ENCODE results near the gene JARID2. TPM values are rescaled to one million over a fixed set of nuclear protein-coding genes. Genes with fewer than 3 reads are reported as not detected.
A peak's percentile ranks its signal among the peaks of the same experiment; 100 is the strongest.

JARID2 gene
- total and polyA plus RNA-seq, 10 of the 15 experiments (the other 5 are each of a cell fraction or from before 2014, with no cell fraction given) = 4.2 to 21.6 (median 11.7) TPM

- TF ChIP-seq ZBTB40 (IDR thresholded peaks at IDR 0.05; ENCODE audit: borderline replicate concordance) (no peak), ZNF217 (IDR thresholded peaks at IDR 0.05) (no peak), TARDBP (IDR thresholded peaks at IDR 0.05; ENCODE audit: borderline replicate concordance) (no peak), CEBPB (IDR thresholded peaks at IDR 0.05; ENCODE audit: borderline replicate concordance in 1 of 2, low read depth in 2 of 2, low read length in 2 of 2) (no peak), IKZF1 (conservative IDR thresholded peaks at IDR 0.05) (no peak), RELA (IDR thresholded peaks at IDR 0.05; ENCODE audit: borderline replicate concordance, partially characterized antibody) (no peak), CREB1 (IDR thresholded peaks at IDR 0.05; ENCODE audit: low read depth) (no peak), ZNF622 (IDR thresholded peaks at IDR 0.05) (no peak), SREBF2 (IDR thresholded peaks at IDR 0.05; ENCODE audit: low read length) (no peak)
Measured at GRCh38 chr6:15296249-15296648, 50.4 kb downstream of the JARID2 start (continued).

GRCh38 chr6:15296735-15297134, 50.9 kb downstream of the JARID2 start:
- ChIA-PET SMC1A (ENCODE audit: uncharacterized antibody, unreplicated experiment) (interaction anchor here (0.5 to 20.9 kb wide), 8 partner anchors 9 to 93 kb away, joined by 3 to 301 read pairs (median 5); no protein-coding TSS in a partner anchor), CTCF (interaction anchor here (0.5 to 1.1 kb wide), 2 partner anchors 18 to 1502 kb away, joined by 4 read pairs; no protein-coding TSS in a partner anchor), POLR2A (interaction anchor here (1.1 to 1.5 kb wide), 2 partner anchors 33 to 44 kb away, joined by 4 read pairs; no protein-coding TSS in a partner anchor), RAD21 (ENCODE audit: unreplicated experiment) (interaction anchor here (1.0 to 5.8 kb wide), 4 partner anchors 9 to 31 kb away, joined by 3 to 32 read pairs (median 5); no protein-coding TSS in a partner anchor)
- in situ Hi-C loops (cut with MboI) (no loop called here), intact Hi-C loops (cut with micrococcal nuclease; ENCODE audit: unreplicated experiment) (no loop called here)
- 0 out of 4 replicates have a peak, but pooled peaks cover 1 to 3% of the 10 kb centered on the region in 2 experiments for H3K36me3 ChIP-seq (ENCODE audit: control insufficient read depth in 2 of 2, insufficient read depth in 2 of 2, low read length in 1 of 2)
- no peaks in the 10 kb centered on the region for H3K27me3 ChIP-seq (replicated peaks in 1 of 2; ENCODE audit: control insufficient read depth in 2 of 2, insufficient read depth in 2 of 2, low read length in 1 of 2)
- H3K4me2 ChIP-seq (ENCODE audit: control insufficient read depth, insufficient read depth) = peak overlapping the region; percentile 86
- DNase-seq (ENCODE audit: low read depth, low spot score) (peak; percentile 83), ATAC-seq (peak; percentile 55), FAIRE-seq (peak; percentile 59)
- H3K9ac ChIP-seq (ENCODE audit: control insufficient read depth, insufficient read depth, low read length) = peak overlapping the region; percentile 25; the same call in 1 of the 2 replicates
- H2AFZ ChIP-seq (ENCODE audit: control insufficient read depth, low read depth, low read length) = no peak overlapping the region
- 5% methylated on average over 2 of the region's 2 CpGs for WGBS (ENCODE audit: insufficient coverage, insufficient replicate concordance, low lambda C conversion rate, missing lambda C conversion rate)
- H3K4me3 ChIP-seq = no peak overlapping the region
- peaks cover 69% of the 10 kb centered on the region for H3K4me1 ChIP-seq (ENCODE audit: control insufficient read depth, insufficient read depth, low read length)
- BruUV-seq (replicated peaks) = no TSS peak
- peaks cover 92% of the 10 kb centered on the region for H3K79me2 ChIP-seq (ENCODE audit: control insufficient read depth, insufficient read depth, low read length)
- H3K9me3 ChIP-seq (replicated peaks; ENCODE audit: control insufficient read depth, insufficient read depth, low read length) = no peaks in the 10 kb centered on the region
- H4K20me1 ChIP-seq (ENCODE audit: control insufficient read depth, insufficient read depth) = no peaks in the 10 kb centered on the region
- peak overlapping the region; percentile 57 for H3K27ac ChIP-seq (ENCODE audit: control insufficient read depth, insufficient read depth)
- no peak for TF ChIP-seq PAX8 (IDR thresholded peaks at IDR 0.05)
- no peak for TF ChIP-seq ZSCAN29 (IDR thresholded peaks at IDR 0.05)
- no peak for TF ChIP-seq NR2C2 (IDR thresholded peaks at IDR 0.05; ENCODE audit: borderline replicate concordance, control insufficient read depth, insufficient read length, low read depth)
- TF ChIP-seq PBX3 (IDR thresholded peaks at IDR 0.05; ENCODE audit: insufficient replicate concordance, low read depth, low read length) = peak; percentile 5
- TF ChIP-seq CHD2 (IDR thresholded peaks at IDR 0.05; ENCODE audit: borderline replicate concordance, low read depth, low read length) = no peak
- no peak for TF ChIP-seq ZNF274 (IDR thresholded peaks at IDR 0.05; ENCODE audit: insufficient read depth, insufficient read length)
- no peak for TF ChIP-seq HDAC6 (IDR thresholded peaks at IDR 0.05; ENCODE audit: unreplicated experiment)
- no peak for TF ChIP-seq SPI1 (IDR thresholded peaks at IDR 0.05; ENCODE audit: borderline replicate concordance, insufficient read depth, low read depth, low read length)
